Activated gamma-delta T cell treated with Interleukin-2 at 50 U/mL for 16 hours (primary cell): ENCODE data around the gene KIF13A.

Source experiments
- DNase-seq: peaks from one replicate; pipeline ENCODE4 v3.0.0-alpha.2; 2020

The KIF13A gene

GRCh38 chr6:17714879-17715851 is 272.3 kb downstream of the KIF13A start:
- DNase-seq = no peak

- no peak for DNase-seq
Measured at GRCh38 chr6:17714177-17714576, 273.3 kb downstream of the KIF13A start.

- no peak for DNase-seq
Measured at GRCh38 chr6:17712576-17712975, 274.9 kb downstream of the KIF13A start.

GRCh38 chr6:17710331-17710730 is 277.1 kb downstream of the KIF13A start:
- no peak for DNase-seq

GRCh38 chr6:17709476-17709875 is 278.0 kb downstream of the KIF13A start:
- DNase-seq = no peak
